Endothelial cell of umbilical vein (primary cell): ENCODE results near the gene KAT6B. TPM values are rescaled to one million over a fixed set of nuclear protein-coding genes. Genes with fewer than 3 reads are reported as not detected.

ENCODE experiments used
- BruUV-seq: library from RNA; stranded (reverse); fragments of 400-500 nt; replicated peaks from 2 replicates; lab custom pipeline; 2021; lab: Mats Ljungman, UMichigan
- CTCF ChIA-PET: fragments of 300-600, 350-600 bp; sonication (Branson Sonifier 250); formaldehyde crosslinking; loops from one replicate; lab custom pipeline; 2021; ENCODE audit warnings: antibody characterized with exemption, inconsistent platforms; lab: Charles Lee
- POLR2A ChIA-PET: fragments of 300-600, 350-600 bp; sonication (Branson Sonifier 250); formaldehyde crosslinking; loops from one replicate; lab custom pipeline; 2021; ENCODE audit warnings: antibody characterized with exemption, inconsistent platforms; lab: Charles Lee
- DNase-seq: peaks from one replicate; pipeline ENCODE4 v3.0.0-alpha.2; 2011; ENCODE audit warnings: low read depth, low spot score
- FAIRE-seq: peaks from 2 replicates; lab custom pipeline; 2011; peaks lifted over from hg19 to GRCh38; lab: Jason Lieb, UNC
- H2AFZ ChIP-seq: 2 replicates; pipeline ENCODE4 v1.6.0; 2012; ENCODE audit warnings: low read depth, low read length, control low read depth, inconsistent platforms
- H3K27ac ChIP-seq: 2 replicates; pipeline ENCODE4 v1.5.1; 2011; ENCODE audit warnings: low read depth, mild to moderate bottlenecking, control low read depth, low read length, moderate library complexity; ENCODE audit not compliant: insufficient read depth
- H3K27me3 ChIP-seq, 2 experiments: 2 replicates each; pipeline versions ENCODE4 v1.6.0 to v1.6.1; 2011; ENCODE audit warnings: low read length in 2 of 2, mixed read lengths in 1 of 2; ENCODE audit not compliant: control insufficient read depth in 2 of 2, insufficient read depth in 2 of 2
- H3K36me3 ChIP-seq, 2 experiments: 2 replicates in 1 of 2; 3 replicates in 1 of 2; pipeline ENCODE4 v1.5.1; 2011; ENCODE audit warnings: low read length in 2 of 2, mild to moderate bottlenecking in 1 of 2, moderate library complexity in 1 of 2; ENCODE audit not compliant: control insufficient read depth in 2 of 2, insufficient read depth in 2 of 2; ENCODE audit errors: extremely low read depth in 1 of 2
- H3K4me1 ChIP-seq: 3 replicates; pipeline ENCODE4 v1.5.1; 2011; ENCODE audit warnings: mild to moderate bottlenecking, low read length; ENCODE audit not compliant: control insufficient read depth, insufficient read depth; ENCODE audit errors: extremely low read depth
- H3K4me2 ChIP-seq: 2 replicates; pipeline ENCODE4 v1.6.1; 2011; ENCODE audit warnings: low read length, control low read depth, mixed read lengths; ENCODE audit not compliant: insufficient read depth
- H3K4me3 ChIP-seq, 3 experiments: fragments of 200-600 bp in 1 of 3; sonication (generic), shearing (Covaris generic) in 1 of 3; replicated peaks in 1 of 3; 2 replicates each; pipeline ENCODE4 v1.5.1; 2011 to 2016; ENCODE audit warnings: control low read depth in 3 of 3, low read length in 3 of 3, mild to moderate bottlenecking in 2 of 3, inconsistent platforms in 1 of 3, low read depth in 1 of 3, moderate library complexity in 1 of 3; ENCODE audit not compliant: insufficient read depth in 1 of 3
- H3K79me2 ChIP-seq: 2 replicates; pipeline ENCODE4 v1.6.0; 2012; ENCODE audit warnings: low read length, inconsistent platforms; ENCODE audit not compliant: control insufficient read depth, insufficient read depth
- H3K9ac ChIP-seq: replicated peaks from 2 replicates; pipeline ENCODE3; 2011; ENCODE audit warnings: low read length, control low read depth; ENCODE audit not compliant: insufficient read depth; ENCODE audit errors: extremely low read depth
- H3K9me1 ChIP-seq: replicated peaks from 3 replicates; pipeline ENCODE4 v1.6.0; 2011; ENCODE audit warnings: mild to moderate bottlenecking, low read length; ENCODE audit not compliant: control insufficient read depth, insufficient read depth; ENCODE audit errors: extremely low read depth
- H3K9me3 ChIP-seq: replicated peaks from 2 replicates; pipeline ENCODE4 v1.5.1; 2012; ENCODE audit warnings: low read length, inconsistent platforms; ENCODE audit not compliant: control insufficient read depth, insufficient read depth
- H4K20me1 ChIP-seq: replicated peaks from 2 replicates; pipeline ENCODE3; 2011; ENCODE audit warnings: mild to moderate bottlenecking, low read length; ENCODE audit not compliant: control insufficient read depth, insufficient read depth; ENCODE audit errors: extremely low read depth
- CTCF ChIP-seq, 2 donors: IDR thresholded peaks; 1 replicate in 1 of 2; 2 replicates in 1 of 2; pipeline ENCODE4 v1.5.1; 2011; ENCODE audit warnings: low read length in 2 of 2, mild to moderate bottlenecking in 2 of 2, moderate library complexity in 2 of 2, control low read depth in 1 of 2, inconsistent platforms in 1 of 2, low read depth in 1 of 2; ENCODE audit not compliant: insufficient read depth in 1 of 2; ENCODE audit errors: extremely low read depth in 1 of 2
- EZH2 ChIP-seq: IDR thresholded peaks from 2 replicates; pipeline ENCODE4 v1.6.1; 2012; ENCODE audit warnings: borderline replicate concordance, low read depth, mild to moderate bottlenecking, moderate library complexity, low read length, inconsistent platforms; ENCODE audit not compliant: severe bottlenecking
- FOS ChIP-seq: IDR thresholded peaks from 2 replicates; pipeline ENCODE4 v1.6.1; 2011; ENCODE audit warnings: mild to moderate bottlenecking, low read length, moderate library complexity, borderline replicate concordance; ENCODE audit not compliant: insufficient read depth
- GATA2 ChIP-seq: IDR thresholded peaks from 2 replicates; pipeline ENCODE4 v1.7.0; 2011; ENCODE audit warnings: low read depth, mild to moderate bottlenecking, moderate library complexity, mixed read lengths, low read length; ENCODE audit not compliant: insufficient read length, insufficient read depth
- JUN ChIP-seq: IDR thresholded peaks from 2 replicates; pipeline ENCODE4 v1.6.1; 2011; ENCODE audit warnings: borderline replicate concordance, low read depth; ENCODE audit not compliant: insufficient read length, insufficient read depth
- MAX ChIP-seq: IDR thresholded peaks from 2 replicates; pipeline ENCODE4 v1.6.1; 2011; ENCODE audit not compliant: insufficient read depth, insufficient read length
- MYC ChIP-seq: IDR thresholded peaks from one replicate; pipeline ENCODE4 v1.6.1; 2011; ENCODE audit warnings: mild to moderate bottlenecking, low read depth, low read length
- POLR2A ChIP-seq: IDR thresholded peaks from 2 replicates; pipeline ENCODE4 v1.6.1; 2012; ENCODE audit warnings: low read depth, mild to moderate bottlenecking, control low read depth, low read length
- POLR2AphosphoS5 ChIP-seq: IDR thresholded peaks from 2 replicates; pipeline ENCODE4 v1.6.1; 2012; ENCODE audit warnings: low read depth, mild to moderate bottlenecking, control low read depth, low read length, moderate library complexity; ENCODE audit not compliant: insufficient read depth
- dilution Hi-C: fragments of 300-500 bp; cut with MboI; formaldehyde crosslinking; loops from one replicate; pipeline ENCODE4 v1.15.0; 2019; ENCODE audit warnings: low sequenced_read_pairs; ENCODE audit not compliant: extremely low pct_ligation_motif_present
- intact Hi-C: fragments of 100-400 bp; cut with micrococcal nuclease; formaldehyde crosslinking; loops from one replicate; pipeline ENCODE4 v1.10.0; 2022
- polyA plus RNA-seq, 4 experiments: library from polyadenylated mRNA; depleted of rRNA in 3 of 4; stranded (reverse) in 3 of 4; unstranded in 1 of 4; fragments of >200 nt; gene quantifications; 2 replicates each; pipeline versions ENCODE4 v1.2.1 to v1.2.3, GENCODE V29; 2011 to 2012; ENCODE audit warnings: missing spikeins in 1 of 4
- total RNA-seq: library from RNA; stranded (reverse); gene quantifications from 2 replicates; pipeline ENCODE4 v1.2.3, GENCODE V29; 2021

KAT6B gene
- total and polyA plus RNA-seq, 2 donors (not counting 3 experiments of a cell fraction or from before 2014, with no cell fraction given), result 4.5 to 17.0 TPM

- Histone ChIP-seq H3K4me2 (no peak overlapping the region), H3K9me1 (no peaks in the 10 kb centered on the region), H3K27me3 (no peaks in the 10 kb centered on the region), H3K4me3 (no peak overlapping the region), H2AFZ (no peak overlapping the region), H3K79me2 (no peaks in the 10 kb centered on the region), H4K20me1 (no peaks in the 10 kb centered on the region), H3K9ac (no peak overlapping the region), H3K27ac (no peak overlapping the region), H3K4me1 (no peaks in the 10 kb centered on the region), H3K36me3 (no peaks in the 10 kb centered on the region), H3K9me3 (no peaks in the 10 kb centered on the region)
- CTCF ChIA-PET, result interaction anchor here (1.4 kb wide), 1 partner anchor 19 kb away, joined by 3 read pairs; no protein-coding TSS in a partner anchor
- TF ChIP-seq FOS (no peak), JUN (no peak), MYC (no peak), EZH2 (no peak), GATA2 (no peak), POLR2AphosphoS5 (no peak), MAX (no peak), POLR2A (no peak), CTCF (IDR thresholded peaks at IDR 0.05; ENCODE audit: extremely low read depth in 1 of 2, insufficient read depth in 1 of 2, low read depth in 1 of 2, low read length in 2 of 2) (no peak)
- FAIRE-seq, result no peak
- intact Hi-C loops (no loop called here), dilution Hi-C loops (no loop called here)
- POLR2A ChIA-PET, result no interaction called here
- no TSS peak for BruUV-seq
- no peak for DNase-seq
Observed at GRCh38 chr10:74874649-74875048, 48.2 kb downstream of the KAT6B start.
